Stimulated activated CD8-positive, alpha-beta memory T cell treated with anti-CD3 and anti-CD28 coated beads, Interleukin-15, amount 100 ng/mL, for 1 hour (primary cell): ENCODE measurements around the gene RIPK3.
A peak's percentile ranks its signal among the peaks of the same experiment; 100 is the strongest.

Source experiments
- DNase-seq: peaks from one replicate; pipeline ENCODE4 v3.0.0-alpha.2; 2020; ENCODE audit warnings: low read depth

The RIPK3 gene

DNA sequence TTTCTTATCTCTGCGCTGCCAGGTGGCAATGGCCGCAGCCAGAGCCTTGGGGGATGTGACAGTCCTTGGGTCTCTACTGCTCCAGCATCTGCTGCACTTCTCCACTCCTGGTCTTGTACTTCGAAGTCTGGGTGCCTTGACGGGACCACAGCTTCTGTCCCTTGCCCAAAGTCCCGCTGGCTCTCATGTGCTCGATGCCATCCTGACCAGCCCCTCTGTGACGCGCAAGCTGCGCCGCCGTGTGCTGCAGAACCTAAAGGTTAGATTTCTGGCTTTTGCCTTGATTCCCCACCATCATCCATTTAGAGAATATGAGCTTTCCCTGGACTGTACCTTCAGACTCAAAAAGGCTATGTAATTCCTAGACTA is 35.8 kb downstream of the RIPK3 start:
- DNase-seq, result no peak

DNA sequence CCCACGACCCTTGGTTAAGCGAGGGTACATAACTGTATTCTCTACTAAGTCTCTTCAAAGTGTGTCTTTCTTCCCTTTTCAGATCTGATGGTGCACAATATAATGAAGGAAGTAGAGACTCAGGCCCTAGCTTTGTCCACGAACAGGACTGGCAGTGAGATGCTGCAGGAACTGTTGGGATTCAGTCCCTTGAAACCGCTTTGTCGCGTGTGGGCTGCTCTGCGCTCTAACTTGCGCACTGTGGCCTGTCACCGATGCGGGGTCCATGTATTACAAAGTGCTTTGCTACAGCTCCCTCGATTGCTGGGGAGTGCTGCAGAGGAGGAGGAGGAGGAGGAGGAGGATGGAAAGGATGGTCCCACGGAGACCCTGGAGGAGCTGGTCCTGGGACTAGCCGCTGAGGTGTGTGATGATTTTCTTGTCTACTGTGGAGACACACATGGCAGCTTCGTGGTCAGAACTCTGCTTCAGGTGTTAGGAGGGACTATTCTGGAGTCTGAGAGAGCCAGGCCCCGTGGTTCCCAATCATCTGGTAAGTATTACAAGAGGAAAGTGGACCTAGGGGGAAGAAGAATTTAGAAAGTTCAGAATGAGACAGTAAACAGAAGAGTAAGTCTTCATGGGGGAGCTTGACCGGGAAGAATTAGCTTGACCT is 39.3 kb downstream of the RIPK3 start:
- DNase-seq, result no peak

GRCh38 chr14:24299255-24300191 is 40.3 kb downstream of the RIPK3 start, which contains the start of the genes DHRS1 and NOP9:
Gene DHRS1 (minus strand): TSS chr14:24299780. CDS start chr14:24299106, 674 bp downstream.
Gene NOP9 (plus strand): TSS chr14:24299850. CDS start chr14:24299955, 105 bp downstream.
- peak; percentile 91 for DNase-seq

- DNase-seq, result no peak
These were observed 40.9 kb downstream of the RIPK3 start for GRCh38 chr14:24298892-24299254.

GRCh38 chr14:24297190-24297964 is 42.4 kb downstream of the RIPK3 start:
- DNase-seq, result no peak

DNA sequence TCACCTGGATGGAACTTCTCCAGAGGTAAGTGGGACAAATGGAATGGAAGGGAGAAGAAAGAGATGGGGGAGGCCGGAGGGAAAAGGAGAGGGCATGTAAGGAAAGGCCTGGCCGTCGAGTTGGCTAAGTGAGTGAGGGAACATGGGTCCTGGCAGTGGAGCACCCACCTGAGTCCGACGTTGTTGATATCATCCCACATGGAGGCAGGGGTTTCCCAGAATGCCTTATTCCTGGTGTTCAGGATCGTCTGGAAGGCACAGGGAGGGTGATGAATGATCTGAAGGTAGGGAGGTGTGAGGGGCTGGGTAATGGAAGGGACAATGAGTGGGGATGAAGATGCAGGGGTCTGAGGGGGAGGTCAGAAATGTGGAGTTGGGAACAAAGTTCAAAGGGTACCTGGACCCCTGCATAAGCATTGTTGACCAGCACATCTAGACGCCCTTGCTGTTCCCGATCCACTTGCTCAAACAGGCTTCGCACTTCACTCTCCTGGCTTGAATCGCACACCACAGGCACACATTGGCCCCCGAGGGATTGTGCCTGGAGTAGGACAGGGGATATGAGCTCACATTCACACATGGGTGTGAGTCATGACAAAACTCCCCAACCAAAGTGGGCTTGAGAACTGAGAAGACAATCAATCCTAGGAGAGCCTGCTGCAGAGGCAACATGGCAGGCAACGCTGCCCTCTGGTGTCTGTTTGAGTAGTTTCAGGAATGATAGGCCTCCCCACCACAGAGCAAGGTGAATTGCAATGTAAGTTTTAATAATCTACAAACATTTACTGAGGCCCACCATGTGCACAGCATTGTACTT is 43.2 kb downstream of the RIPK3 start:
- DNase-seq, result peak; percentile 40

GRCh38 chr14:24293525-24293924 is 46.3 kb downstream of the RIPK3 start:
- no peak for DNase-seq

- no peak for DNase-seq
These were observed 47.5 kb downstream of the RIPK3 start for GRCh38 chr14:24292118-24292807.

GRCh38 chr14:24291446-24292117 is 48.2 kb downstream of the RIPK3 start:
- DNase-seq, result no peak

DNA sequence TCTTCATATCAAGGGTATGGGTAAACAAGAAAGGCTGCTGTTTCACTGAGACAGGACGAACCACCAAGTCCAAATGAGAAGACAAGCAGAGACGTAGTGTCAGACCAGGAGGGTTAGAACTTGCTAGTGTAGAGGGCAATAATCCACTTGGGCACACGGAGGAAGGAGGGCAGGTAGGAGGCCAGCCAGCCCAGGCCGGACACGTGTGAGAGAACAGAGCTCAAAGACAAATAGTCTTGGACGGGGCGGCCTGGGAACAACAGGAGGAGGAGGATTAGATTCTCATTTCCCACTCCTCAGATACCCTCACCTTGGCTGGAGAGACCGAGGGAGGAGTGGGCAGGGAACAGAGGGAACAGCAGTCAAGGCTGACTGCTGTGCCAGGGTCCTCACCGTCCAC is 49.0 kb downstream of the RIPK3 start:
- DNase-seq, result no peak

DNA sequence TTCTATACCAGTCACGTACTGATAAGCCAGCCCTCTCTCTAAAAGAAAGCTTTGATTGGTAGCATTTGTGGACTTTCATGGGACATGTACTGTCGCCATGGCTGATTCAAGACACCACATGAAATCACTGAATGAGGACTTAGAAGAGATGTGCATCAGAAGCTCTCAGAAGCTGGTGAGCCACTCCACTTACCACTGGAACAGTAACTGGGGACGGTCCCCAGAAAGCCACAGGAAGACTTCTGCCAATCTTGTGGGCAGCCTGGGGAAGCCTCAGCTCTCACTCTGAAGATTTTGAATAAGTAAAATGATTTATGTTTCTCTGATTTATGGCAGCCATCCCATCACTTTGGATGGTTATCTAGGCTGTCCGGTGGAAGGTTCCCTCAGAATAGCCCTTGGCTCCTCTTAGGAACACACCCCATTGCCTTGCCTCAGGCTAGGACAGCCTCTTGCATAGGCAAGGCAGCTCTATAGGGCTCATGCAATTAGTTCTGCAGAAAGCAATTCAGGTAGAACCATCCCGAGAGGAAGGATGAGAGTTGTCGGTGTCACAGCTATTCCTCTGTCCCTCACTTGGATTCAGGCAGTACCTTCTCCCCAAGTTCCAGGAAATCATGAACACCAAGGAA is 50.0 kb downstream of the RIPK3 start:
- no peak for DNase-seq

DNA sequence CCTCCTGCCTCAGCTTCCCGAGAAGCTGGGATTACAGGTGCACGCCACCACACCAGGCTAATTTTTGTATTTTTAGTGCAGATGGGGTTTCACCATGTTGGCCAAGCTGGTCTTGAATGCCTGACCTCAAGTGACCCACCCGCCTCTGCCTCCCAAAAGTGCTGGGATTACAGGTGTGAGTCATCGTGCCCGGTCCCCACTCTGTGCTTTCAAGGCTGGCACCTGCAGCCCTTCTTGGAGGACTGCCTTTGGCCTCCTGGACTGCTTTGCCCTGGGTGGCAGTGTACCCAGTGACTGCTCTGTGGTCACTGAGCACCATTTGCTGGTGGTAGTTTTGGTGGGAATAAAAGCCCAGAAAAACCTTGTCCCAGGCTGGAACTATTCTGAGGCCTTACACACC is 52.8 kb downstream of the RIPK3 start:
- DNase-seq, result no peak
